Neutrophil (primary cell): ENCODE results near the gene UNK.
"Not testable (repeated sequence)": the region's sequence is repeated elsewhere in the genome, so short reads cannot be mapped to it uniquely, and the experiment has no call there.

Experiments
- H3K27ac ChIP-seq: fragments of 200-600 bp; sonication (generic); 2 replicates; pipeline ENCODE4 v1.5.1; 2016; ENCODE audit warnings: mild to moderate bottlenecking, moderate library complexity
- H3K27me3 ChIP-seq: fragments of 200-600 bp; sonication (generic); 2 replicates; pipeline ENCODE4 v1.6.0; 2016; ENCODE audit warnings: mild to moderate bottlenecking
- H3K36me3 ChIP-seq: fragments of 200-600 bp; sonication (generic); 2 replicates; pipeline ENCODE4 v1.5.1; 2017
- H3K4me1 ChIP-seq, 2 experiments: fragments of 200-600 bp in 1 of 2; sonication (generic) in 1 of 2; 1 replicate in 1 of 2; 2 replicates in 1 of 2; pipeline versions ENCODE4 v1.5.1 to v1.6.1; 2013 to 2016; ENCODE audit warnings: low read depth in 1 of 2, low read length in 1 of 2, mild to moderate bottlenecking in 1 of 2, moderate library complexity in 1 of 2; ENCODE audit not compliant: control insufficient read depth in 1 of 2, insufficient read depth in 1 of 2
- H3K4me3 ChIP-seq, 2 experiments: fragments of 200-600 bp in 1 of 2; sonication (generic) in 1 of 2; 1 replicate in 1 of 2; 2 replicates in 1 of 2; pipeline ENCODE4 v1.5.1; 2013 to 2016; ENCODE audit warnings: low read depth in 1 of 2, low read length in 1 of 2, mild to moderate bottlenecking in 1 of 2, moderate library complexity in 1 of 2
- H3K9me3 ChIP-seq: fragments of 200-600 bp; sonication (generic); 2 replicates; pipeline ENCODE4 v1.5.1; 2016
- CTCF ChIP-seq: fragments of 200-600 bp; sonication (generic); IDR thresholded peaks from 2 replicates; pipeline ENCODE4 v1.5.1; 2016; ENCODE audit warnings: antibody characterized with exemption

Gene UNK

GRCh38 chr17:75849279-75849646 is 64.7 kb downstream of the UNK start:
- Histone ChIP-seq H3K4me3 (no peak overlapping the region), H3K36me3 (peaks cover 76% of the 10 kb centered on the region), H3K4me1 (peaks cover 44 to 56% of the 10 kb centered on the region in 2 experiments), H3K27me3 (no peaks in the 10 kb centered on the region), H3K9me3 (peaks cover 14% of the 10 kb centered on the region), H3K27ac (peak overlapping the region; percentile 98)
- TF ChIP-seq CTCF = no peak

GRCh38 chr17:75849724-75850123 is 65.1 kb downstream of the UNK start:
- peaks cover 76% of the 10 kb centered on the region for H3K36me3 ChIP-seq
- TF ChIP-seq CTCF = no peak
- H3K27ac ChIP-seq = peak overlapping the region; percentile 98
- no peaks in the 10 kb centered on the region for H3K27me3 ChIP-seq
- no peak overlapping the region for H3K4me3 ChIP-seq
- H3K9me3 ChIP-seq = peaks cover 14% of the 10 kb centered on the region
- H3K4me1 ChIP-seq = peaks cover 47 to 55% of the 10 kb centered on the region in 2 experiments

- H3K36me3 ChIP-seq = peaks cover 67% of the 10 kb centered on the region
- TF ChIP-seq CTCF = no peak
Observed at GRCh38 chr17:75850928-75851692, 66.5 kb downstream of the UNK start.

GRCh38 chr17:75851693-75851991 is 67.0 kb downstream of the UNK start:
- H3K4me1 ChIP-seq = peaks cover 38 to 42% of the 10 kb centered on the region in 2 experiments

More at GRCh38 chr17:75850928-75851692, 66.5 kb downstream of the UNK start:
- H3K4me1 ChIP-seq = peaks cover 36 to 42% of the 10 kb centered on the region in 2 experiments
- H3K9me3 ChIP-seq = peaks cover 14% of the 10 kb centered on the region
- H3K27ac ChIP-seq = peak overlapping the region; percentile 6
- no peaks in the 10 kb centered on the region for H3K27me3 ChIP-seq
- no peak overlapping the region for H3K4me3 ChIP-seq

GRCh38 chr17:75853433-75853832 is 68.8 kb downstream of the UNK start:
- Histone ChIP-seq H3K36me3 (peaks cover 43% of the 10 kb centered on the region), H3K27ac (peak overlapping the region; percentile 95), H3K9me3 (no peaks in the 10 kb centered on the region), H3K4me3 (peak overlapping the region; percentile 71 to 86), H3K4me1 (peaks cover 50 to 52% of the 10 kb centered on the region in 2 experiments), H3K27me3 (no peaks in the 10 kb centered on the region)
- no peak for TF ChIP-seq CTCF

More at GRCh38 chr17:75851693-75851991, 67.0 kb downstream of the UNK start:
- not testable (repeated sequence) for H3K27ac ChIP-seq, H3K4me3 ChIP-seq, H3K27me3 ChIP-seq
- Histone ChIP-seq H3K9me3 (peaks cover 14% of the 10 kb centered on the region), H3K36me3 (peaks cover 61% of the 10 kb centered on the region)

GRCh38 chr17:75854101-75854748 is 69.6 kb downstream of the UNK start:
- Histone ChIP-seq H3K9me3 (no peaks in the 10 kb centered on the region), H3K4me1 (peaks cover 50 to 53% of the 10 kb centered on the region in 2 experiments), H3K36me3 (peaks cover 35% of the 10 kb centered on the region), H3K27me3 (no peaks in the 10 kb centered on the region), H3K4me3 (peak overlapping the region; percentile 71 to 86), H3K27ac (peak overlapping the region; percentile 95)
- TF ChIP-seq CTCF = no peak
